C4-2B (cell line): ENCODE results near the gene PPP1R12B.
"Not testable (repeated sequence)": the region's sequence is repeated elsewhere in the genome, so short reads cannot be mapped to it uniquely, and the experiment has no call there.

Source experiments
- ZFX ChIP-seq: fragments of 450-650 bp; IDR thresholded peaks from 2 replicates; pipeline ENCODE4 v1.6.1; 2017
- TF ChIP-seq, protein P1 (sequence below): fragments of 450-650 bp; conservative IDR thresholded peaks from 2 replicates; pipeline ENCODE4 v1.5.1; 2017; ENCODE audit warnings: mild to moderate bottlenecking

DNA sequence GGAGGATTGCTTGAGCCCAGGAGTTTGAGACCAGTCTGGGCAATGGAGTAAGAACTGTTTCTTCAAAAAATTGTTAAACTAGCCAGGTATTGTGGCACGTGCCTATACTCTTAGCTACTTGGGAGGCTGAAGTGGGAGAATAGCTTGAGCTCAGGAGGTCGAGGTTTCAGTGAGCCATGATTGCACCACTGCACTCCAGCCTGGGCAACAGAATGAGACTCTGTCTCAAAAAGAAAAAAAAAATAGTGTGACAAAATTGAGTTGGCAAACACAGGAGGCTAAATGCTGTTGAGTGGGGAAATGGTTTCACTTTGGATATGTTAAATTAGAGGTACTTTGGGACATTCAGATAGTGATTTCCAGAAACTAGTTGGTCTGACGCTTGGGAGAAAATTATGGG is 197.9 kb downstream of the PPP1R12B start:
- TF ChIP-seq, protein P1, sequence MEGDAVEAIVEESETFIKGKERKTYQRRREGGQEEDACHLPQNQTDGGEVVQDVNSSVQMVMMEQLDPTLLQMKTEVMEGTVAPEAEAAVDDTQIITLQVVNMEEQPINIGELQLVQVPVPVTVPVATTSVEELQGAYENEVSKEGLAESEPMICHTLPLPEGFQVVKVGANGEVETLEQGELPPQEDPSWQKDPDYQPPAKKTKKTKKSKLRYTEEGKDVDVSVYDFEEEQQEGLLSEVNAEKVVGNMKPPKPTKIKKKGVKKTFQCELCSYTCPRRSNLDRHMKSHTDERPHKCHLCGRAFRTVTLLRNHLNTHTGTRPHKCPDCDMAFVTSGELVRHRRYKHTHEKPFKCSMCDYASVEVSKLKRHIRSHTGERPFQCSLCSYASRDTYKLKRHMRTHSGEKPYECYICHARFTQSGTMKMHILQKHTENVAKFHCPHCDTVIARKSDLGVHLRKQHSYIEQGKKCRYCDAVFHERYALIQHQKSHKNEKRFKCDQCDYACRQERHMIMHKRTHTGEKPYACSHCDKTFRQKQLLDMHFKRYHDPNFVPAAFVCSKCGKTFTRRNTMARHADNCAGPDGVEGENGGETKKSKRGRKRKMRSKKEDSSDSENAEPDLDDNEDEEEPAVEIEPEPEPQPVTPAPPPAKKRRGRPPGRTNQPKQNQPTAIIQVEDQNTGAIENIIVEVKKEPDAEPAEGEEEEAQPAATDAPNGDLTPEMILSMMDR = not testable (repeated sequence)
- not testable (repeated sequence) for TF ChIP-seq ZFX
